Measurements from ENCODE around the gene PDE4B.
"Not testable (repeated sequence)": the region's sequence is repeated elsewhere in the genome, so short reads cannot be mapped to it uniquely, and the experiment has no call there.

PDE4B gene

DNA sequence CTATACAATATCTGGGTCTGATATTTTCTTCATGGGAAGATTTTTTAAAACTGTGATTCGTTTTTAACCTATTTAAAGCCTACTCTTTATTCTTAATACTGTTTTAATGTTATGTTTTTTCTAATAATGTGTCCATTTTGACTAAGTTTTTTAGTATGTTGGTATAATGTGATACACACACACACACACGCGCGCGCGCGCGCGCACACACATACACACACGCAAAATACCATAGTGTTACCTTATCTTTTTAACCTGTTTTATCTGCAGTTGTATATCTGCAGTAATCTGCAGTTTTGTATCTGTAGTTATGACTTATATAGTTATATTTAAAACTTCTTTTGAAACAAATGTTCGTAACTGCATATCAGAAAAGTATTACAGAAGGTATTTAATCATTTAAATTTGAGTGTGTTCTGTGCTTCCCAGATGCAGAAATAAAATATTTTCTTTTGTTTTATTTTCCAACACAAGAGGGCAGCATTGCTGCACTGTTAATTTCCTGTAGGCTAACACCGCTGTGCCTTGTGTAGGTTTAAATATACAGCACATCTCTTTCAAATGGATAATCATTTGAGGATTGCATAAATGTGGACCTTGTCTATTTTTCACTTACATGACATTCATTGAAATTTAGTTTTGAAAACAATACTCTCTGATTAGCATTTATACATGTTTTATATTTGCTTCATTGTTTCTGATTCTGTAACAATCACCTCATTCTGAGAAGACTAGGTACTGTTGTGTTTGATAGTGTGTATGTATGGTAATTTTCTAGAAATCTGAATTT is 166.1 kb downstream of the PDE4B start:
- DNase-seq: peak; percentile 14

DNA sequence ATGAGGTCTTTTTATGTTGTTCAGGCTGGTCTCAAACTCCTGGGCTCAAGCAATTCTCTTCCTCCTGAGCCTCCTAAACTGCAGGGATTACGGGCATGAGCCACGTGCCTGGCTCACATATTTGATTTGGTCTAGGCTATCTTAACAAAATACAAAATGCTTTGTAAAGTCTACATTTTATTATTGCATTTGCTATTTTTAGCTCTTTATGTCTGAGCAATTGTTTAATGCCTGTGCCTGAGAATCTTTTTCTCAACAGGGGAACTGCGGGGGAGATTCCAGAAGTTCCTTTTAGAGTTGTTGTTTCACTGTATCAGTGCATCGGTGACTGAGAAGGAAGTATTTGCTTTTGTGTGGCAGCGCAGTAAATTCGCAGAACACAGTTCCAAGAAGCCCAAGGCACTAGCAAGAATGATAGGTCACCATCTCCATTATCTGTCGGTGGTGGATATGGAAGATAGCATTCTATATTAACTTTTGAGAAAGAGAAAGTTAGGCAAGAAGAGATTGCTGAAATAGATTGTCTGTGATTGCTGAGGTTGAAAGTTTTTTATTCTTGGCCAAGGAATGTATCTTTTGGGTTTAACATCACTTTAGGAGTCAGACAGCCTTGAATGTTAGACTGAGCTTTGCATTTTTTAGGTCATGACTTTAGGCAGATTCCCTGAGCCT is 167.3 kb downstream of the PDE4B start:
- DNase-seq: no peak

DNA sequence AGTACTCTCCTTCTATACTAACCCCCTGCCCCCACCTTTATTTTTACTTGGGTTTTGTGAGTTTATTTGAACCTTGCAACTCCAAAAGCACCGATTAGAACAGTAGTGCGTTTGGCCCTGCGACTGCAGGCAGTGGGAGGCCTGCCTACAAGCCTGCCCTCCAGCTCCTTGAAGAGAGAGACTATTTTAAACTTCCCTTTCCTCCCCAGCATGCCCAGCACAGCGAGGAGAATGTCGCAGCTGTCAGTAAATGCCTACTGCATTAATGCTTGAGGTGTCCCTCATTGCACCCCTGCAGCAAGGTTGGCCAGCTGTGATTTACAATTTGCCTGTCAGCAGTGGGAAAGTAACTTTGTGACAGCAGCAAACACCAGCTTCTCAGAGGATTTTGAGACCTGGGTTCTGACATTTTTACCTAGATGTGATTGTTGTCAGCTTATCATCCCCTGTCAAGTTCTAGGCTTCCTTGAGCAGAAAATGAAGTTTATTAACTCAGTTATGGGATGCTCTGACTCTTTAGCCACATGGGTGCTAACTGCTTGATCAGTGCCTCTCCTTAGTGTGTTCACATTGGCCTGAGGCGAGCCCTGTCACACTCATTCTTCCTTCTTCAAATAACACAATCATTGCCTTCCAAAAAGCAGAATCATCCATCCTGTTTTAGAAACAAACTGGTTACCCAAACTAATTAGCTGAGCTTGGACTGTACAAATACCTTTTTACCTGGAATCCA is 170.6 kb downstream of the PDE4B start:
- no peak for DNase-seq

DNA sequence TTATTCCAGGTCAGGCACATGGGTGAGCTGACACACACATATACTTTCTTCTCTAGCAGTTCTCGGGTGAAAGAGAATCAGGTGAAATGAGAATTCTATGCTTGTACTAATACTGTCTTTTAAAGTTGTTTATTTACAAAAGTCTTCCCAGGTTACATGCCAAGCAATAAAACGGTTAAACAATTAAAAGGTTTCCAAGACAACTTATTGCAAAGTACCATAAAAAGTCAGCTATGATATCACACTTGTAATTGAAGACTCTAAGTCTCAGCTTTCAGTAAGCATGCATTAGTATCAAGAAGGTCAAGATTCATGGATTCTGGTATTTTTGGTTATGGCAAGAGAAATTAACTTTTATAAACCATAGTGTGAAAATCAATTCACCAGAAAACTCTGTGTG is 171.4 kb downstream of the PDE4B start:
- no peak for DNase-seq

DNA sequence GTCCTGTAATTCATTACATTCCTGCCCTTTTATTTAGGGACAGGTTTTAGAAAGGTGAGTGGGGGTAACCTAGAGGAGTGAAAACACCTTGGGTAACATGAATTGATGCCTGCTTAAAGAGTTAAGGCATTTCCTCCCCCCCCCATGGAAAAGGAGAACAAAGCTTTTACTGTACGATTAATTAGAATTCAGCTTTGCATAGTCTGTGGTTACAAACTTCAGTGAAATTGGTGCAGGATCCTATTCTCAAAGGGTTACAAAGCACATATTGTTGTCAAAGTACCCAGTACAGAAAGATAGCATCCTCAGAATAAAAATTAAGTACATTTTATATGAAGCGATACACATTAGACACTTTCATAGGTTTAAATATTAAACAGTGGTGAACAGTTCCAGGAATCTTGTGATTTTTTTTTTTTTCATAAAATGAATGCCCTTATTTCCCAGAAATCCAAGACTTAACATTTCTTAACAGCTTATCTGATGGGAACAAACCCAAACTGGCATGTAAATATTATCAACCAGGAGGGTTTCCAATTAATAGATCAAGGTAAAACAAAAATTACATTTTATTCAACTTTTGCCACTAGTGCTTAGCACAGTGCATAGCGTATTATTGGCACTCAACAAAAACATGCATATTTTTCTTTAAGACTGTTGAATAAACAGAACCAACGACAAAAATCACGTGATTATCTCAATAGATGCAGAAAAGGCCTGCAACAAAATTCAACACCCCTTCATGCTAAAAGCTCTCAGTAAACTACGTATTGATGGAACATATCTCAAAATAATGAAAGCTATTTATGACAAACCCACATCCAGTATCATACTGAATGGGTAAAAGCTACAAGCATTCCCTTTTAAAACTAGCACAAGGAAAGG is 172.7 kb downstream of the PDE4B start:
- DNase-seq: no peak

DNA sequence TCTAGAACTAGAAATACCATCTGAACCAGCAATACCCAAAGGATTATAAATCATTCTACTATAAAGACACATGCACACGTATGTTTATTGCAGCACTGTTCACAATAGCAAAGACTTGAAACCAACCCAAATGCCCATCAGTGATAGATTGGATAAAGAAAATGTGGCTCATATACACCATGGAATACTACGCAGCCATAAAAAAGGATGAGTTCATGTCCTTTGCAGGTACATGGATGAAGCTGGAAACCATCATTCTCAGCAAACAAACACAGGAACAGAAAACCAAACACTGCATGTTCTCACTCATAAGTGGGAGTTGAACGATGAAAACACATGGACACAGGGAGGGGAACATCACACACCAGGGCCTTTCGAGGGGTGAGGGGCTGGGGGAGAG is 174.8 kb downstream of the PDE4B start:
- DNase-seq: not testable (repeated sequence)

DNA sequence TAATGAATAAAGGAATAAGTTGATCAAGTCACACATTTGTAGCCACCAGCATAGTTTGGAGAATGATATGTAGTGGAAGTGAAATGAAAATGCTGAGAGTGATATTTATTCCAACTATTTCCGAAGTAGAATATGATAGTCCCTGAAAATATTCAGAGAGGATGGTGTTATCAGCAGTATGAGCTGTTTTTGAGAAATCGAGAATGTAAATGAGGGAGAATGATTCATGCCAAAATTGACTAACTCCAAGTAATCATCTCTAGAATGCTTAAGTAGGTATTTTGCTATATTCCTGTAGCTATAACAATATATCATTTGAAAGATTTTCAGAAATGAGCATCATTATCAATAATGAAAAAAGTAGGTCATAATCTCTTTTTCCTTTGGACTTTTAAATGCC is 178.9 kb downstream of the PDE4B start:
- no peak for DNase-seq

DNA sequence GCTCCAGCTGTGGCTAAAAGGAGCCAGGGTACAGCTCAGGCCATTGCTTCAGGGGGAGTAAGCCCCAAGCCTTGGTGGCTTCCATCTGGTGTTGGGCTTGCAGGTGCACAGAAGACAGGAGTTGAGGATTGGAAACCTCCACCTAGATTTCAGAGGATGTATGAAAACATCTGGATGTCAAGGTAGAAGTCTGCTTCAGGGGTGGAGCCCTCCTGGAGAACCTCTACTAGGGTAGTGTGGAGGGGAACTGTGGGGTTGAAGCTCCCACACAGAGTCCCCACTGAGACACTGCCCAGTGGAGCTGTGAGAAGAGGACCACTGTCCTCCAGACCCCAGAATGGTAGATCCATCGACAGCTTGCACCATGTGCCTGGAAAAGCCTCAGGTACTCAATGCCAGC is 183.0 kb downstream of the PDE4B start:
- no peak for DNase-seq

DNA sequence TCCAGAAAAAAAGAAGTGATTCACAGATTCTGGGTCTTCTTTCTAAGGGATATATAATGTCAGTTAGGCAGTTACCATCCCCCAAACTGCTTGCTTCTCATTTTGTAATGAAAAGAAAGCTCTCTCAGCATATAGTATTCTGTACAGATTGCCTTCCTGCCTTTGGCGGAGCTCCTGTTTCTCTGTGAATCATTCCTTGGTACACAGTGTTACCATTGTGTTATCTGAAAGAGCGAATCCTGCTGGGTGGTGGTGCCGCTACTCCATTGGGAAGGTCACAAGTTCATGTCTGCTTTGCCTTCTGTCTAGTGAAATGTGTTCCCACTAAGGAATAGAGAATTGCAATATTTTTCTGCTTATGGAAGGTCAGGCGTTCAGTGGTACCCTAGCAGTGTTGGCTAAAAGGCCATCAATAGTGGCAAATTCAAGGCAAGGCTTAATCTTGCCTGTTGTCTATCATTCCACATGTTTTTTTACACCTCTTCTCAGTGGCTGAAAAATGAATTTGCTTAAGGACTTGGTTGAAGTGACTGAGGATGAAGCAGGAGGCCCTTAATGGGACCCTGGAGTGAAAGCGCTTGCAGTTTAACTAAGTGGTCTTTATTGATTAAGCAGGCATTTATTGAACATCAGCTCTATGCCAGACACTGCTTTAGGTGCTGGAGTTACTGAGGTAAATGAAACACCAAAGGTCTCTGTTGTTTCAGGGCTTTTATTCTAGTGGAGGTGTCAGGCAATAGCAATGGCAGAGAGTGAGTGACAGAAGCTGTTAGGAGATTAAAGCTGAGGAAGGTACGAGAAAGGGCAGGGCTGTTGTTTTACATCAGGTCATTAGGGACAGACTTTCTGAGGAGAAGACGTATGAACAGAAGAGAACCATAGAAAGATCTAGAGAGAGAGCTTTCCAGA is 186.7 kb downstream of the PDE4B start:
- no peak for DNase-seq

DNA sequence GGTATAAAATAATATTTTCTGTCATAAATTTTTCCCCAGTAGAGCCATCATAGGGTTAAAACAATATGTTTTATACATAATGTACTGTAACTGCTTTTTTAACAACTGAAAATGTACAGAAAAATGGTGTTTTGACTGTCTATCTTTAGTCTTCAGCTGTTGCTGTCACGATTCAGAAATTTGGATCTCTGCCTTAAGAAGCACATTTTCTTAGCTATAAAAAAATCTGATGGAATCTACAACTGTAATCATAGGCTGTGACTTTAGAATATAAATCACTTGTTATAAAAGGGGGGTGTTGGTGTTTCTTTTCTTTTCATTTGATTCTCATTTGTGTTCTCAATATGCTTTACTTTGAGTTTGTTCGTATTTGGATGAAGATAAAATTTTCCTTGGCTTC is 187.5 kb downstream of the PDE4B start:
- no peak for DNase-seq

DNA sequence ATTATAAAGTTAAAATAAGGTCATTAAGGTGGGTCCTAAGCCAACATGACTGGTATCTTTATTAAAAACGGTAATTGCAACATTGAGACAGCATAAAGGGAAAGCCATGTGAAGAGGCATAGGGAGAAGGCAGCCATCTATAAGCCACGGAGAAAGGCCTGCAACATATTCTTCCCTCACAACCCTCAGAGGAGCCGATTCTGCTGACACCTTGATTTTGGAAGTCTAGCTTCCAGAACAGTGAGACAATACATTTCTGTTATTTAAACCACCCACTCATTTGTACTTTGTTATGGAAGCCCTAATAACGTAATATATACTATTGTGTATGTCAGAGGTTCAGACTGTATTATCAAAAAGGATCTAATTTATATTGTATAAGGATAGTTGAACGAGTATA is 190.8 kb downstream of the PDE4B start:
- DNase-seq: no peak

DNA sequence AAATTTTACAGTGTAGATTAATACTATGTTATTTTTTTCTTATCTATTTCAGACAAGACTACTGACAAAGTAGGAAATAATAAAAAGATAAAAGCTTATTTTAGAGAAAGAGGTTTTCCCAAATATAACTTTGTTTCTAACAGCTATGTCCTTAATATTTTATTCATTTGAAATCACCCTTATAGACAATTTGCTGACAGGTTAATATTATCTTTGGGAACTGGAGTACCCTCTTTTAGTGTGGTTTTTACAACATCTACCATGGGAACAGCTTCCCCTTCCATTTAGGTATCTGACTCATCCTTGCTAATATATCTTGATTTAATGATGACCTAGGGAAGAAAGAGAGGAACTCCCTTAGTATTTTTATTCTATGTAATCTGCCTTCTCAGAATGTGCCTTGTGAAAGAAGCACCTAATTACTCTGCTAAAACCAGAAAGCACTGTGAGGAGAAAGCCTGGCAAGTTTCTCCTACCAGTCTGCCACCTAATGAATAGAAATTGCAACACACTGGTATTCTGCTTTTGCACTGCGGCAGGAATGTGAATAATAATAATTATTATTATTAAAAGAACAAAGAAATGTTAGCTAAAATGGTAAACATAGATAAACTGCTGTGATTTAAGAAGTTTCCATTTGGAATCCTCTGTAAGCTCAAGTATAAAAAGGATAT is 192.8 kb downstream of the PDE4B start:
- no peak for DNase-seq

DNA sequence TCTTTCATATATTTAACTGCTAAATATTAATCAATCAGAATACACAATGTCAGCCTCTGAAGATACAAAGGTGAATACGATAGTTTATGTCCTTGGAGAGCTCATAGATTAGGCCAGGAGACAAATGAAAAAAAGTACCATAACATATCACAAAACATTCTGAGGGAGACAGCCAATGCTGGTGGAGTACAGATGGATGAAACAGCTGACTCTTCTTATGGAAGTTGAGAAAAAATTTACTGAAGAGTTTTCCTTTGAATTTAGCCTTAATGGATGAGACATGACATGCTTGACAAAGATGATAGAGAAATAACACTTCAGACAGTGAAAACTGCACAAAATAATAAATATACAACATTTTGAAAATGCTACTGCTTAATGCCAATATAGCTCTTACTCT is 193.5 kb downstream of the PDE4B start:
- no peak for DNase-seq

DNA sequence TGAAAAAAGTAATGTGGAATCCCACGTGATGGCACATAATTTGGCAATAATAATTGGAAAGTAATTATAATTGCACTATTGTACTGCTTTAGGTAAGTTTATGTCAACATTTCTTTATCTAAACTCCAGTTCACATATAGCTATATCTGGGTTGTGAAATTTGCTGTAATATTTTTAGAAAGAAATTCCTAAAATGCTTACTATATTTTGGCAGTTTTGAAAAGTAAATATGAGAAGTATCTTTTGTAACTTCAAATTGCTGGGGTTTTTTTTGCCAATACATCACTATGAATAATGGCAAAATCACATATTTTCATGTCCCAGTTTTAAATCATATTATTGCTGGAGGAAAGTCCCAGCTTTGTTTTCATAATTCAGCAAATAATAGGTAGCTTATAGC is 197.5 kb downstream of the PDE4B start:
- no peak for DNase-seq

DNA sequence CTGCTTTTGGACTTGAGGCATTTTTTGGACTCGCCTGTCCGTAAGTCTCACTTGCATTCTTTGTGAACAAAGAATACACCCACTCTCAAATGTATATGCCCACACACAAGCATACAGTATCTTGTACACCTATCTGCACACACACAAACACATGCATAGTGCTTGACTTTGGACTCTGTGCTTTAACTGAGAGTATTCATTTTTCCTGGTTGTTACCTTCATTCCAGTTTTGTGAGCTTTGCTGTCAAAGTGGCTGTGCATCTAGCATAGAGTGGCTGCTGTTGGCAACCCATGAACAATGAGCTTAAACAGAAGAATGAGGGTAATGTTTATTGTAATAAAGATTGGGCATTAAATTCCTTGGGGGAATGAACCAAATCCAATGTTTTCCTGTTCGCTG is 199.0 kb downstream of the PDE4B start:
- no peak for DNase-seq

DNA sequence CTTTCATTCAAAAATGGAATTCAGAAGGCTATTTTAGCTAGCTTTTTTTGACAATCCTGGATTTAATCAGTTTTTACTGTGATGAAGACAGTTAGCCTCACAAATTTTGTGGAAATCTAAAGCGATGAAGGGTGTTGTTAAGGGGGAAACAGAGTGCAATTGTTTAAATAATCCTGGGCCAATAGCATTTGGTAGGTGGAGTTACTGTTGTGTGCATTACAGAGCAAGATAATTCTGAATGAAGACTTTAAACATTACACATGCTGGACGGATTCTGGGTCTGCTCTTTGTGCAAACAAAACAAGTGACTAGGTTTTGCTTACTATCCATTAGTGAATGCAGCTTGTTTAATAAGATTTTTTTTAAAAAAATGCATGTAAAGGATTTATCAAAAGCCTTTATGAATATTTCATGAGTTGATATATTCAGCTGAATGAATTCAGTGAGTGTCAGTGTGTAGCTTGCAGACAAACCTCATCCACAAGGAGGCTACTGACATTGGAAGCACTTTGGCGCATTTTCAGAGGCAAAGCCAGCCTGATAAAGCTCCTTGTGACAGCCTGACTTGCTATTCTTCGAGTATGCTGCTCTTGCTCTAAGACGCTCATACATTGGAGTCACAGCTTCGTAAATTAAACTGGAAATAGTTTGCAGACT is 199.6 kb downstream of the PDE4B start:
- DNase-seq: no peak

DNA sequence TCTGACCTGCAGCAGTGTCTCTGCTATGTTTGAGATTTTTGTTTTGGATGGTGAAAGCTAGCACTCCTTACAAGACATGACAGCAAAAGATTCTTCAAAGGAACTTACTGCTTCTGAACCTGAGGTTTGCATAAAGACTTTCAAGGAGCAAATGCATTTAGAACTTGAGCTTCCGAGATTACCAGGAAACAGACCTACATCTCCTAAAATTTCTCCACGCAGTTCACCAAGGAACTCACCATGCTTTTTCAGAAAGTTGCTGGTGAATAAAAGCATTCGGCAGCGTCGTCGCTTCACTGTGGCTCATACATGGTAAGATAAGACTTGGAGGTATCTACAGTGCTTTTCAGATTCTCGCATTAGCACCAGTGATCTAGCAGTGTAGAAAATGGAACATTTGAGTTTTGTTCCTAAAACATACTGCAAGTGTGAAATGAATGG is 200.2 kb downstream of the PDE4B start:
- DNase-seq: no peak

DNA sequence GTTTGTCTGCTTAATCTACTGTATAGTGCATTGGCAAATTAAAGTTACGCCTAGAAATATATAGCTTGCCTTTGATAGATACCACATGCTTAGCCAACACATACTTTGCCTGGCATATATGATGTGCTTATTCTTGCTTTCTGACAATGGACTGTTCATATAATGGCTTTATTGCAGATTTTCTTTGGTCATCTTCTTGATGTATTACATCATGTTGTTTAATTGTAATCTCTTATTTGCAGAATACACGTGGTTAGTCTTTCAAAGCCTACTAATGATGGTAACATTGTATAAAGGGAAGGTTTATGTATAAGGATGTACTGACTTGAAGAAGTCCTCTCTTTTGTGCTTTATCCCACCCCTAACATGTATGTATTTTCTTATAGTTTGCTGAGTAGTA is 201.5 kb downstream of the PDE4B start:
- no peak for DNase-seq

DNA sequence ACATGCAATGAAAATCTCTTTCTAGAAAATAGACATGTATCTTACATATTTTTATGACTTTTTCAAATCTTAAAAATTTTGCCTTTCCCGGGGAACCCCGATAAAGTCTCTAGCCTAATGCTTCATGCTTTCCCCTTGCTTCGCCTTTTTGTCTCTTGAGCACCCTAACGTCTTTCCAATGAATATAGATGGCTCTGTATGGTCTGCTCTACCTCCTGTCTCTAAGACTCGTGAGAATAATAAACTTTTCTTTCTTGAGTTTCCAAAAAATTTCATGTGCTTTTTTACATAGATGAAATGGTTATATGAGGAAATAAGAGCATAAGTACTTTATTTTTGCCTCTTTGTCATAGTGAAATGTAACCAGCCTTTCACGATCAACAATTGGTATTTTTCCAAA is 202.6 kb downstream of the PDE4B start:
- DNase-seq: no peak

DNA sequence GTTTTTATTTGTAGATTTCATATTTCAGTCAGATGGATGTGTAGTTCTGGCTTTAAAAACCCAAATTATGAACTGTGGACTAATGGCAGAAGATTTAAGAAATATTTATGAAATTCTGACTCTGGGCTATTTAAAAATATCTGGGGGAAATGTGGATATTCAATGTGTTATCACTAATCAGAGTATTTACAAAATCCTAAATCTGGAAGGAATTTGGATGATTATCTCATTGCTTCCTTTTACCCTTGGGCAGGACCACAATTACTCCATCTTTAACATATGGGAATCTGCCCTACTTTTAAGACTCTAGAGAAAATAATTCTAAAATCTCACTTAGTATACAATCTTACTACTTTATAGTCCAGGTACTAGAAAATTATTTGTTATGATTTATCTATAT is 203.2 kb downstream of the PDE4B start:
- DNase-seq: no peak

DNA sequence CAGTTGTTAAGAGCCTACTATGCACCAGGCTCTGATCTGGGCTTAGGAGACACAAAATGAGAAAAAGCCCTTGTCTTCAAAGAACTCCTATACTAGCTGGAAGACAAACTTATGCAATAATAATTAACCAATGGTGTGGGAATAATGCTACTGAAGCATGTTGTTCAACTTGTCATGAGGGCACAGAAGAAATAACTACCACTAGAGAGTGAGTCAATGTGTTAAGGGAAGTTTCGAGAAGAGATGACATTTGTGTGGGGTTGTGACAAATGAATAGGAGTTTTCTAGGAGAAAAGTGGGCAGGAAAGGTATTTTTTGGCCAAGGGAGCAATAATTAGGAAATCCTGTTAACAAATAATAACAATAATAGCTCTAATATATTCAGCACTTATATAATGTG is 205.0 kb downstream of the PDE4B start:
- DNase-seq: no peak

Measured in NCI-H2171 (cell line).